PFSK-1 (cell line): ENCODE results near the gene NFKBIA.

Experiments
- FOXP2 ChIP-seq: optimal IDR thresholded peaks from 2 replicates; pipeline ENCODE3; 2011; ENCODE audit warnings: borderline replicate concordance, control low read depth, inconsistent platforms; ENCODE audit not compliant: insufficient read depth; ENCODE audit errors: extremely low read length, extremely low read depth
- POLR2AphosphoS5 ChIP-seq: IDR thresholded peaks from 2 replicates; pipeline ENCODE4 v1.6.1; 2012; ENCODE audit warnings: low read depth, mild to moderate bottlenecking, control low read depth, low read length, moderate library complexity
- SIN3A ChIP-seq: IDR thresholded peaks from 2 replicates; pipeline ENCODE4 v1.6.1; 2012; ENCODE audit warnings: mild to moderate bottlenecking, low read length, moderate library complexity, borderline replicate concordance; ENCODE audit not compliant: insufficient read depth
- TAF1 ChIP-seq: IDR thresholded peaks from 2 replicates; pipeline ENCODE4 v1.6.1; 2012; ENCODE audit warnings: low read length, control low read depth, borderline replicate concordance; ENCODE audit not compliant: insufficient read depth
- TF ChIP-seq, protein P1 (sequence below), 2 experiments: IDR thresholded peaks; 2 replicates each; pipeline versions ENCODE4 v1.6.1 to v1.8.0; 2011 to 2012; ENCODE audit warnings: low read depth in 2 of 2, low read length in 2 of 2, control low read depth in 1 of 2, inconsistent platforms in 1 of 2, mild to moderate bottlenecking in 1 of 2, moderate library complexity in 1 of 2; ENCODE audit not compliant: insufficient read depth in 1 of 2

The NFKBIA gene

GRCh38 chr14:35409595-35409994 lies 5.0 kb upstream of the NFKBIA start:
- TF ChIP-seq, protein P1, sequence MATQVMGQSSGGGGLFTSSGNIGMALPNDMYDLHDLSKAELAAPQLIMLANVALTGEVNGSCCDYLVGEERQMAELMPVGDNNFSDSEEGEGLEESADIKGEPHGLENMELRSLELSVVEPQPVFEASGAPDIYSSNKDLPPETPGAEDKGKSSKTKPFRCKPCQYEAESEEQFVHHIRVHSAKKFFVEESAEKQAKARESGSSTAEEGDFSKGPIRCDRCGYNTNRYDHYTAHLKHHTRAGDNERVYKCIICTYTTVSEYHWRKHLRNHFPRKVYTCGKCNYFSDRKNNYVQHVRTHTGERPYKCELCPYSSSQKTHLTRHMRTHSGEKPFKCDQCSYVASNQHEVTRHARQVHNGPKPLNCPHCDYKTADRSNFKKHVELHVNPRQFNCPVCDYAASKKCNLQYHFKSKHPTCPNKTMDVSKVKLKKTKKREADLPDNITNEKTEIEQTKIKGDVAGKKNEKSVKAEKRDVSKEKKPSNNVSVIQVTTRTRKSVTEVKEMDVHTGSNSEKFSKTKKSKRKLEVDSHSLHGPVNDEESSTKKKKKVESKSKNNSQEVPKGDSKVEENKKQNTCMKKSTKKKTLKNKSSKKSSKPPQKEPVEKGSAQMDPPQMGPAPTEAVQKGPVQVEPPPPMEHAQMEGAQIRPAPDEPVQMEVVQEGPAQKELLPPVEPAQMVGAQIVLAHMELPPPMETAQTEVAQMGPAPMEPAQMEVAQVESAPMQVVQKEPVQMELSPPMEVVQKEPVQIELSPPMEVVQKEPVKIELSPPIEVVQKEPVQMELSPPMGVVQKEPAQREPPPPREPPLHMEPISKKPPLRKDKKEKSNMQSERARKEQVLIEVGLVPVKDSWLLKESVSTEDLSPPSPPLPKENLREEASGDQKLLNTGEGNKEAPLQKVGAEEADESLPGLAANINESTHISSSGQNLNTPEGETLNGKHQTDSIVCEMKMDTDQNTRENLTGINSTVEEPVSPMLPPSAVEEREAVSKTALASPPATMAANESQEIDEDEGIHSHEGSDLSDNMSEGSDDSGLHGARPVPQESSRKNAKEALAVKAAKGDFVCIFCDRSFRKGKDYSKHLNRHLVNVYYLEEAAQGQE (IDR thresholded peaks at IDR 0.05; ENCODE audit: insufficient read depth in 1 of 2, low read depth in 2 of 2, low read length in 2 of 2): no peak
- TF ChIP-seq TAF1 (no peak), SIN3A (no peak), FOXP2 (no peak), POLR2AphosphoS5 (no peak)

GRCh38 chr14:35408026-35408425 lies 3.5 kb upstream of the NFKBIA start:
- TF ChIP-seq FOXP2 (no peak), TAF1 (no peak), POLR2AphosphoS5 (no peak), SIN3A (no peak)
- TF ChIP-seq, protein P1 (IDR thresholded peaks at IDR 0.05; ENCODE audit: insufficient read depth in 1 of 2, low read depth in 2 of 2, low read length in 2 of 2): no peak

- no peak for TF ChIP-seq SIN3A
- TF ChIP-seq, protein P1 (IDR thresholded peaks at IDR 0.05; ENCODE audit: insufficient read depth in 1 of 2, low read depth in 2 of 2, low read length in 2 of 2): no peak
- TF ChIP-seq TAF1: no peak
- TF ChIP-seq FOXP2: no peak
Observed at GRCh38 chr14:35407306-35407630, 2.7 kb upstream of the NFKBIA start.

DNA sequence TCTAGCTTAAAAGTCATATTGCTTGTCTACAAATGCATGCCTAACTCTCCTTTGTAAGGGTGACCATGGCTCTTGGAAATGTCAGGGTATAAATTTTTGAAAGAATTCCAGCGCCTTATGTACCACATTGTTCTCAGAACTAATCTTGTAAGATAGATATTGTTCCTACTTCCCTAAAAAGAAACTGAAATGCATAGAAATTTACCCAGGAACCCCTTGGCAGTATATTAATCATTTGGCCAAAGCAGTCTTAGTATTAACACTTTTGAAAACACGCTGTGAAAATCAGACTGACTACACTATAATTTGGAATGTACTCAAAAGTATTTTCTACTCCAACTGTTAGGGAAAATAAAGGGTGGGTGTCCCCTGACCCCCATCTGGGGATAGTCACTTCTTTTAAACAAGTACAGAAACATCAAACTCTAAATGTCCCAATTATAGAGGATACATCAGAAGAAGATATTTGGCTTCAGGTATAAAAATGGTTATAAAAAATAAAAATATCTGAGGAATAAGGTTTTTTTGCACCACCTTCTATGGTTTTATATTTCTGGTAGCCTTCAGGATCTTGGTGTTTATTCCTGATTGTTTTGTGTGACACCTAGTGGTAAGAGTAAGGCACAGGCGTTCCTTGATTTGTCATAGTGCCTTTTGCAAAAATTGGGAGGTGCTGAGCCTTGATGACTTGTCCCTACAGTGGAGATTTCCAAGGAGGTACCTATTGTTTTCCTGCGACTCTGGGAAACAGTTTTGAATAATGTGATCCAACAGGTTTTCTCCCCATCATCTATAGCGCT lies 2.2 kb upstream of the NFKBIA start:
- no peak for TF ChIP-seq SIN3A
- no peak for TF ChIP-seq FOXP2
- TF ChIP-seq POLR2AphosphoS5: no peak
- no peak for TF ChIP-seq TAF1

- TF ChIP-seq, protein P1 (IDR thresholded peaks at IDR 0.05; ENCODE audit: insufficient read depth in 1 of 2, low read depth in 2 of 2, low read length in 2 of 2): no peak
- no peak for TF ChIP-seq TAF1
Observed at GRCh38 chr14:35406090-35406489, 1.5 kb upstream of the NFKBIA start.
